NCI-H1048 (cell line): ENCODE measurements around the gene ELFN2.

Source experiments
- DNase-seq: peaks from one replicate; lab custom pipeline; 2025; lab: John Stamatoyannopoulos, UW

The ELFN2 gene

DNA sequence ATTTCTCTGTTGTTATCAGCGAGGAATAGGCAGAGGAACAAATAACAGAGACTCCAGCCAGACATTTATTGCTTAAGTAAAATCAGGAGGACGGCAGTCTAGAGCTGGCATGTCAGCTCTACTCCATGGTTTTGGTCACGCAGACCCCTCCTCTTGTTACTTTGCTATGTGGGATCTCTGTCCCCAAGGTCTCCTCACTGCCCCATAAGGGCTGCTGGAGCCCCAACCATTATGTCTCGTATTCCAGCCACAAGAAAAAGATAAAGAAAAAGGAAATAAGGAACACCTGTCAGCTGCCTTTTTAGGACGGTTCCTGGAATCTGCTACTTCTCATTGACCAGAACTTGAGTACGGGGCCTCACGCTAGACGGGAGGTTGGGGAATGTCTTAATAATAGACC, 70.4 kb downstream of the ELFN2 start:
- DNase-seq, result no peak

DNA sequence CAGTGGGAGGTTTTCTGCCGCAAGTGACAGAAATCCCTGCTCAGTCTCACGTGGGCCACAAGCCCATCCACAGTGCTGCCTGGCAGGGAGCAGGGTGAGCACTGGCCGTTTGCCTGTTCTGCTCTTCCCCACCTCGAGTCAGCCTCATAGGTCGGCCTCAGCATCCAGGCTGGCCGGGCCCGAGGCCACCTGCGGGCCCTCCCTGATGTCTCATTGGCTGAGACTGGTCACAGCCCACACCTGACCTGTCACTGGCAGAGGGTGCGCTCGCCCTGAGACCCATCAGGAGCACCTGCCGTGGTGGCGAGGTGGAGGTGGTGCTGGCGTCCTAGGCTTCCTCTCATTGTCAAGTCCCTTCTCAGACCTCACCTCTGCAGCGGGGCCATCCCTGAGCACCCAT, 72.1 kb downstream of the ELFN2 start:
- DNase-seq, result no peak

DNA sequence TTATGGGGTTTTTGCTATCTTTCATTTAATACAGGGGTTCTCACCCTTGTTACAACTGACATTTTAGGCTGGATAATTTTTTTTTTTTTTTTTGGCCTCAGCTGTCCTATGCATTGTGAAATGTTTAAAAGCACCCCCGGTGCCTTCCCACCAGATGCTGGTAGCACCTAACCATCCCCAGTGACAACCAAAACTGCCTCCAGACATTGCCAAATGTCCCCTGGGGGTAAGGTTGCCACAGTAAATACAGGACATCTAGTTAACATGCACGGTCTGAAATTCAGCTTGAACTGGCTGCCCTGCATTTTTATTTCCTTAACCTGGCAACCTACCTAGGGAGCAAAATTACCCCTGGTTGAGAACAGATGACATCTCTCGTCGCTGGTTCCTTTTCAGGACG, 72.6 kb downstream of the ELFN2 start:
- no peak for DNase-seq

DNA sequence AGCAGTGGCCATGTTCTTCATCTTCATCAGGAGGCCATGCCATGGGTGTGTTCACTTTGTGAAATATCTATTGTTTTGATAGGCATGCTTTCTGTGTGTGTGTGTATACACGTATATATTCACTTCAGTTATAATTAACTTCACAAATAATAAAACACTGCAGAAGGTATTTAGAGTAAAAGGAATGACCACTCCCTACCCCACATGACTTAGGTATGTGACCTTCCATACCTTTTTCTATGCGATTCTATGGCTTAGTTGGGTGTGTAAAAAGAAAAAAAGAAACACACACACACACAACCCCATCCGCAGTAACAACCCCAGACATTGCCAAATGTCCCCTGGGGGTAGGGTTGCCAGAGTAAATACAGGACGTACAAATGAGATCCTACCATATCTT, 73.0 kb downstream of the ELFN2 start:
- no peak for DNase-seq

DNA sequence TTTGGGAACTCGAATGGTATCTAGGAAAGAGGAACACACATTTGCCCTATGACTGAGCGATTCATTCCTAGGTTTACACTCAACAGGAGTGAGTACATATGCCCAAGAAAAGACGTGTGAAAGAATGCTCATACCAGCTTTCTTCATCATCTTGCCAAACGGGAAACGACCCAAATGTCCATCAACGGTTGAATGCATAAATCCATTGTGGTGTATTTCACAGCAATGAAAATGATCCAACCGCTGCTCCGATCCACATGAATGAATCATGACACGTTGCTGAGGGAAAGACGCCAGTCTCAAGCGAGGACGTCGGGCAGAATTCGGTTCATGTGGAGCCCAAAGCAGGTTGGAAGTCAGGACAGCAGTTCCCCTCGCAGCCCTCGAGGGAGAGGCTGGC, 73.4 kb downstream of the ELFN2 start:
- no peak for DNase-seq

DNA sequence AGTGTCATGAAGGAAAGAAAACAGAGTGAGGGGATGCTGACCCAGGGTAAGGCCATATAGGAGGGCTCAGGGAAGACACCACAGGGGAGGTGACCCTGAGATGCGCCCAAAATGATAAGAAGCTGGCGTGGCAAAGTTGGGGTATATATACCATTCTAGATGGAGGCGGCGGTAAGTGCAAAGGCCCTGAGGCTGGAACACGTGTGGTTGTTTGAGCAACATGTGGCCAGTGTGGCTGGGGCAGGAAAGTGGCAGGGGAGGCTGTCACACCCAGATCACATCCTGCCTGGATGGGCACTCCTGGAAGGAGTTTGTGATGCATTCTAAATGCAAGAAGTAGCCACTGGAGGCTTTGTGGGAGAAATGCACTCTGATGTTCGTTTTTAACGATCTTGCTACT, 74.8 kb downstream of the ELFN2 start:
- DNase-seq, result no peak

DNA sequence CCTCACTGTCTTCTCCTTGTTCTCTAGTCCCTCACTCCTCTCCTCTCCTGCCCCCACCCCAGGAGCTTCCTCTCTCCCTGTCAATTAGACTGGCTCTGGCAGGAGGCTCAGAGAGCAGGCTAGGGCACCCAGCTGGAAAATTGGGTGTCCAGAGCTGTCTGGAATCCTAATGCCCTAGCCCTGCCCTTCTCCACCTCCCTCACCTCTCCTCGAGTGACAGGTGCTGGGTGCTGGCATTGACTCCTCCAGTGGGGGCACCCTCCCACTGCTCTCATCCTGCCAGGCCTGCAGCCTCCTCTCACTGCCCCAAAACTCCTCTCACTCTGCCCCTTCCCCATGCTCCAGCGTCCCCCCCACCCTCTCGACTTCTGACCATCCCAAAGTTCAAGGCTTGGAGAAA, 76.0 kb downstream of the ELFN2 start:
- DNase-seq, result no peak

DNA sequence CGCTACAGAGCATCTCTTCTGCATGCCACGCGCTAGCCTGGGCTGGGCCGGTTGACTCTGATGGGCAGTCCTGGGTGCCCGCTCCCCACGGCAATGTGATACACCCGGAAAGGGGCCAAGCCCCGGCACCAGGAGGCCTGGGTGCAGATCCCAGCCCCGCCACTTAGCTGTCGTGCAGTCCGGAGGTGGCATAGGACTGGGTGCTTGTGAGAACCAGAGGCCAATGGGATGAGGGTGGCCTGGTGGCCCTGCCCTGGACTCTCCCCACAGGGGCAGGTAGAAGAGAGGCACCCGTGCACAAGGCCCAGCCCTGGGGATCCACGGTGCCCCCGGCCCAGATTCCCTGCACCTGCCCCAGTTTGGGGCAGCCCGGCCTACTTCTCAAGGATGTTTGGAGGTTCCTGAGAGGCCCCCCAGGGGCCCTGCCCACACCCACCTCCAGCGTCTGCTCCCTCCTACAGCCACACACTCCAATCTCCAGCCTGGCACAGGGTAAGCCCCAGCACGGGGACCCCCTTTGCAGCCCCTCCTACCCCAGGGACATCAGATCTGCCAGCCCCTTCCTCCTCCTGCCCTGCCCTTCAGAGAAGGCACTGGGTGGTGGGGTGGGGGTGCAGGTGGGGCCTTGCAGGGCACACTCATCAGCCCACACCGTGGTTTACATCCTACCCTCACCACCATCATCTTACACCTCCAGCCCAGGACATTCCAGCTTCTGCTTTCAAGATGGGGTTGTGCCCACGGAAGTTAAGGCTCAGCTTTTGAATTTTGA, 78.0 kb downstream of the ELFN2 start:
- DNase-seq, result no peak

DNA sequence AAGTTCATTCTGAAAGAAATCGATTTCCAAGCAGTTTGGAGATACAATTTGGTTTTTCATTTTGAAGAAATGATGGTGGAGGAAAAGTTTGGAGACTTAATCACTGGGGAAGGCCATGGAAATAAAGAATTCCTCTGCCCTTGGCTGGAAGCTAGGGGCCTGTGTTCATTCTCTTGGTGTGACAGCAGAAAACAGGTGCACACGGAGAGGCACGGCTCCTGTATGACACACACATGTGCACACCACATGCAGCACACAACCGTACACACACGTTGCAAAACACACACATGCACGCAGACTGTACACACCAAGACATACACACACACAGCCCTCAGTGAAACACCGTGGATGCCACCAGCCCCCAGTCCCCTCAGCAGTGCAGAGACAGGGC, 80.8 kb downstream of the ELFN2 start:
- no peak for DNase-seq

DNA sequence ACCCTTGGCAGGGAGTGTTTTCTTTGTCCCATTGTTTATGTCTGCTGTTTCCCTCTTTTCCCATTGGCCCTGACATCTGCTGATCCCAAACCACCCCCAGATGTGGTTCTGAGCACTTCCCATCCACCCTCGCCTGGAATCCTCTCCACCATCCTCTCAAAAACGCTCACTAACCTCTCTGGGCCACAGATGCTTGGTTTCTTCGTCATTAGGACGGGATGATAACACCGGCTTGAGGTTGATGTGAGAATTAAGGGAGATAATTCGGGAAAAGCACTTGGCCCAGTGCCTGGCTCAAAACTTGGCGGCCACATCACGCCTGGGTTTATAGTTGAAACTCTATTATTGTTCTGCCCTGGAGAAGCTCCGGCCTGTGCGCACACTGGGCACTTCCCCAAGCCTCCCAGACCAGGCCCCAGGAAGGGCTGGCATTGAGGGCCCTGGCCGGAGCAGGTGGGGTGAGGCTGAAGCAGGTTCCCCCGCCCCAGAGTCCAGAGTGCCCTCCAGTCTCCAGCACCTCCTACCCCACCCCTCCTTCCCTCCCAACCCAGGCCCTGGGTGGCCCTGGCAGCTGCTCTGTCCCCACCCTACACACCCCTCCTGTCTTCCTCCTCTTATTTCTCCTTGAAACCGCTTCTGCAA, 81.3 kb downstream of the ELFN2 start:
- no peak for DNase-seq

DNA sequence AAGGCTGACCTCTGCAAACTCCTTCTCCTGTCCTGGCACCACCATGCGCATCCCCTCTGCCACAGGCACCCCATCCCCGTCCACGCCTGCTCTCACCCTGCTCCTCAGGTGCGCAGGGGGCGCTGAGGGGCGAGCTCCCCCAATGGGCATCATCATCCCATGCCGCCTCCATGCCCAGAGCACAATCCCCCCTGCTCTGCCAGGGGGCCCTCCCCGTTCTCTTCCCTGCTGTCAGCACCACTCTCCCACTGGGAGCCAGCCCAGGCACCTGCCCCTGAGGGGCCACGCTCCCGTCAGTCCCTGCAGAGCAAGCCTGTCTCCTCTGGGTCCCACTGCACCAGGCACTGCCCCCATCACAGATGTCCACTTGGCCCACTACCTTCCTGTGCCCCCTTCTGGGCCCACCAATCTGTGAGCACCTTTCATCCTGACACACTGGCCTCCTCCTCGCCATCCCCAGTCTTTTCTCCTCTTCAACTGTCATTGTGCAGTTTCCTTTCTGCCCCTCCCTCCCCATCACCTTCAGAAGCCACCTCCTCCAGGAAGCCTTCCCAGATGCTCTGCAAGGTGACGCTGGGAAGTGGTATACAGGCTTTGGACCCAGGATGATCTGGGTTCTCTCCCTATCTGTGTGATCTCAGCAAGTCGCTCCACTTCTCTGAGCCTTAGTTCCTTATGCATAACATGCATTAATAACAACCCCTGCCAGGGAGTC, 82.4 kb downstream of the ELFN2 start:
- no peak for DNase-seq

DNA sequence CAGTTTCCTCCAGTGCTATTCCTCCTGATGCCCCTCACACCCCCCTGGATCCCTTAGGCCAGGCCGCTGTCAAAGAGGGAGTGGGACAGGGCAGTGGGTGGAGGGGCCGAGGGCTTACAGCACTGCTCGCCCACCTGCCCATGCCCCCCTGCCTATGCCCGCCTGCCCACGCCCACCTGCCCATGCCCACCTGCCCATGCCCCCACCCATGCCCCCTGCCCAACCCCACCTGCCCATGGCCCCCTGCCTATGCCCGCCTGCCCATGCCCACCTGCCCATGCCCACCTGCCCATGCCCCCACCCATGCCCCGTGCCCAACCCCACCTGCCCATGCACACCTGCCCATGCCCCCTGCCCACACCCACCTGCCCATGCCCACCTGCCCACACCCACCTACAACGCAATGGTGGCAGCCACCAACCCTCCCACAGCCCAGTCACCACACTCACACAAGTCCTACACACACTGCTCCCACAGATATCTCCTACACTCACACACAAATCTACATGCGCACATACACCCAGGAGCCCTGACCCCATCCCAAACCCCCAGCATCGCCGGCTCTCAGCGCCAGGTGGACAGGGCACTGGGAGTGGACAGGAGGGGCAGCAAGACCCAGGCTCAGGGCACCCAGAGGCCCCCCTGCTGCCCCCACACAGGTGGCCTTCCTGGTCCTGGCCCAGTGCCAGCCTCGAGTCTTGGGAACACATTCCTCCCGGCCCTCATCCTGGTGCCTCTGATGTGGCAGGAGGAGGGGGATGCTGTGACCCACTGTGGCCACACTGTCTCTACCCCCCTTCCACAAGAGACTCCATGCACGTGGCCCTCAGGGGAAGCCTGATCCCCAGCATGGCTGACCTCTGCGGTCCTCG, 83.2 kb downstream of the ELFN2 start:
- no peak for DNase-seq

DNA sequence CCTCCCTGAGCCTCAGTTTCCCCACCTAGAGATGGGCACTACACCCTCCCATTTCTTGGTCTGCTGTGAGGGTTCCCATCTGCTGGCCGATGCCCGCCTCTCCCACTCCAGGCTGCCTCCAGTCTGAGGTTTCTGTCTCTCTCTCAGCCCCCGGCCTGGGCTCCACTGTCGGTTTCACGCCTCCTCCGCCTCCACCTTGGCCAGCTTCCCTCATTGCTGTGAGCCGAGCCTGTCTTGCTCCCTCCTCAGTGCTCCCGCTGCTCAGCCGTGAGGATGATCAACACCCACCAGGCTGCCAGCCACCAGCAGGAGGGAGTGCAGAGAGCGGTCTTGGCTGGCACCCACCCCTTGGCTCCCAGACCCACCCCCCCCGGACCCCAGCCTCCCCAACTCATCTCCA, 83.9 kb downstream of the ELFN2 start:
- DNase-seq, result no peak

DNA sequence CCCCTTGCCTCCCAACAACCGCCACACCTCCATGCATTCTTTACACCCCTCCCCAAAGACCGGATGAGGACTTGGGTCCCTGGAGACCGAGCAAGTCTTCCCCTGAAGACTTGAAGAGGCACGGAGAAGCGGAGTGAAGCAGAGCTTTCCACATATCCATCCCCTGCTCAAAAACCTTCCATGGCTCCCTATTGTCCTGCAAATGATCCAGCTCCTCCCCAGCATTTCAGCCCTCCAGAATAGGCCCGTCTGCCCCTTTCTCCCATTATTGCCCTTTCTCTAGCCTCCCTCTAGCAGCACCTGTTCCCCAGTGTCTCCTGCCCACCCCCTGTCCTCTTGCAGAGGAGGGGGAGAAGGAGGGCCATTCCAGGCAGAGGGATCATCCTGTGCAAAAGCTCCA, 85.2 kb downstream of the ELFN2 start:
- no peak for DNase-seq

DNA sequence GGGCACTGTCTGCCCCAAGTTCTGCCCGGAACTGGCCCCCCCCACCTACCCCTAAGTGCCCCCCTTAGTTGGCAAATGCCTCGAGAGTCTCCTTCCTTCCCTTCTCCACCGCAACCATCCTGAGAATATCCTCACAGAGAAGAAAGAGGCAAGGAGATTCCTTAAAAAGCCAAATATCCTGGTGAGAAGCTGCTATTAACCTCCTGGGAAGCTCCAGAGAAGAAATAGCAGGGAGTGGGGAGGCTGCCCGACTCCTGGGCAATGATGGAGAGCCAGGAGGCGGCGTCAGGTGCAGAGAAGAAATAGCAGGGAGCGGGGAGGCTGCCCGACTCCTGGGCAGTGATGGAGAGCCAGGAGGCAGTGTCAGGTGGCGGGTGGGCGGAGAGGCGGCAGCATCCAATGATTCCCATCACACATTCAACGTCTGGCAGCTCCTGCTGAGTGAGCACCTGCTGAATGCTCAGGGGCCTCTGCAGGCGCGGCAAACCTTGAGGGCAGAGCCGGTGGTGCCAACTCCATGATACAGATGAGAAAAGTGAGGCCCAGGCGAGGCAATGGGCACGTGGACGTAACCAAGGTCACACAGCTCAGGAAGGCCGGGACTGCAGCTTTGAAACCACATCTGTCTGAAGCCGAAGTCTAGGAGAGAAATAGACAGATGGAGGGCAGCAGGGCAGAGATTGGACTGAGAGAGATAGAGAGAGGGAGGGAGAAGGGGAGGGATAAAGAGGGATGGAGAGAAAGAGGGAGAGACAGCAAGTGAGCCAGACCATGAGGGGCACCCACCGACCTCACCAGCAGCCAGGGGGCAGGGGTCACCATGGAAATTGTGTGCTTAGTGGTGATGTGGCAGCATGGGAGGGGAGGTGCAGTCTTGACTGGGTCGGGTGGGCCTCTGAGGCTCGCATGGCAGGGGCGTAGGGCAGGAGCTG, 86.7 kb downstream of the ELFN2 start:
- no peak for DNase-seq

DNA sequence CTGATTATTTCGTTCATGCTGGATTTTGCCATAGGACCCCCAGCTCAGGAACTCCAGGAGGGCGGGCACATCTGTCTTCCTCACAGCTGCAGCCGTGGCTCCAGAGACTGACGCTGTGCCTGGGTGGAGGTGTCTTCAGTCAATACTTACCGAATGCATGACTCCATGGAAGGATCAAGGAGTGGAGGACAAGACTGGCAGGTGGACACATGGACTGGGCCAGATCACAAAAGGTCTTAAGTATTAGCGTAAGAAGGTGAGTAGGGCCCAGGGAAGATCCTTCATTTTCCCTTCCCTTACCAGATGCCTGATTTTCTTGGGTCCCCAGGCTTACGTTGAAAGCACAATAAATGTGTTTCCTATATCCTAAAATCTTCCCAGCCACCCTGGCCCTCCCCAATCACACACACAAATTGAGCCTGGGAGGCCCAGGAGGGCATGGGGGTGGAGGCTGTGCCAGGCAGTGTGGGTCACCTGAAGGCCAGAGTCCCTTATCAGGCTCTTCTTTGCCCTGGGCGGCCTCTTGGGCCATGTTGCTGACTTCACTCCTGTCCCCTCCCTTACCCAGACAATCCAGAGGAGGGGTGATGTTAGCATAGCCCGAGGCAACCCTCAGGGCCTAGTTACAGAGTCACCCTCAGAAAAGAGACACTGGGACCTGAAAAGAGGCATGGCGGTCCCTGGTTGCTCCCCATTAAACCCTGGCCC, 88.6 kb downstream of the ELFN2 start:
- no peak for DNase-seq

DNA sequence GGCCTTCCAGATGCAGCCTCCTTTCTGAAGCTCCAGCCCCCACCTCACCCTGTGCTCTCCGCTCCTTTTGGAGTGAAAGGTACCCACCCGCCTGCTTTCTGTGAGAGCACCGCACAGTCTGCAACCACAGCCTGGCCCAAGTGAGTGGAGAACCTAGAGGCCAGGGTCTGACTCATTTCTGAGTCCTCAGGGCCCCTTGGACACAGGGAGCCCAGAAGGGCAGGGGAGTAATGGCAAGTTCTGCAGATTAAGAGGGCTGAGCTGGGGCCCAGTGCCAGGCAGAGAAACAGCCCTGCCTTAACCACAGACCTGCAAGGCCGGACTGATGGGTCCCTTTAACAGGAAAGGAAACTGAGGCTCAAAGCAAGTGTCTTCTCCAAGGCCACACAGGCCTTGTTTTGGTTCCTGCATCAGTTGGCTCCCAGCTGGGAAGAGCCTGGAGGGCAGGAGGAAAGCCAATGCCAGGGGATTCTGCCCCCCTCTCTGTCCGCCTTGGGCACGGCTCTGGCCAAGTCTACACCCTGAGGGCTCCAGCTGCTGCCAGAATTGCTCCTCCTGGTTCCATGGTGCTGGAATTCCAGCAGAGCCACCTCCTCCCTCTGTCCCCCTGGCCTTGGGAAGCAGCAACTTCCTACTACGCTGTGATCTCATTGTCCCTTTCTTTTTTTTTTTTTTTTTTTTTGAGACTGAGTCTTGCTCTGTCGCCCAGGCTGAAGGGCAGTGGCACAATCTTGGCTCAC, 89.9 kb downstream of the ELFN2 start:
- DNase-seq, result no peak

DNA sequence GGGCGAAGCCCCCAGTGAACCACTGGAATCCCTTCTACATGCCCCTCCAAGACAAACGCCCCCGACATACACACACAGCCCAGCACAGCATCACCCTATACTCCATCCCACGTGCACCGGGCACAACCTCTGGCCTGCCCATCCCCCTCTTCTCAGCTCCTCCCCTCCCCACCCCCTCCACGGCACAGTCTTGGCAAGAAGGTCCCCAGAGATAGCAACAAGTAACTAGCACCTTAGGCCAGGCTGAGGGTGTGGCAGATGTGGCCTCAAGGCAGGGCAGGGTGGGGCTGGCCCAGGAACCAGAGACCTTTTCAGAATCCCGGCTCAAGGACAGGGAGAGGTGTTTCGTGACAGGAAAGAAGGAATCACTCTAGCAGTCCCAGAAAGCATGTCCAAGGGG, 90.7 kb downstream of the ELFN2 start:
- DNase-seq, result no peak

DNA sequence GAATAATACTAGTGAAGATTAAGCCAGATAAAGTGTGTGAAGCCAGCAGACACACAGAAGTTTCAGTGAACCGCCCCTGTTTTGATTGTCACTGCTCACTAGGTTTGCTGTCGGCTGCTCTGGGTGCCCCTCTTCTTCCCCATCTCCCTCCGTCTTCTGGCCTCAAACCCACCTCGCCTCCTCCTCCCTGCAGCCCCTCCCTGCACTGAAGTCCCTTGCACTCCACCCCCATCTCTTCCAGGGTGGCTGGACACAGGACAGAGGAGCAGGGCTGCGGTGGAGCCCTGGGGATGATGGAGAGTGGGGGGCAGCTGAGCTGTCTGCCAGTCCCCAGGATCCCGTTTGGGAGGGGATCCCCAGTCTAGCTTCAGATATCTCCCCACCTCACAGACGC, 91.5 kb downstream of the ELFN2 start:
- no peak for DNase-seq
